PC-9 (cell line): Measurements from ENCODE around the gene SDHA. TPM values are rescaled to one million over a fixed set of nuclear protein-coding genes. Genes with fewer than 3 reads are reported as not detected.
A peak's percentile ranks its signal among the peaks of the same experiment; 100 is the strongest.
"Not testable (repeated sequence)": the region's sequence is repeated elsewhere in the genome, so short reads cannot be mapped to it uniquely, and the experiment has no call there.

Experiments
- BruUV-seq: library from RNA; stranded (reverse); fragments of 400-500 nt; replicated peaks from 2 replicates; lab custom pipeline; 2021; lab: Mats Ljungman, UMichigan
- CTCF ChIA-PET: fragments of 300-600 bp; sonication (Branson Sonifier 250); formaldehyde crosslinking; loops from one replicate; lab custom pipeline; 2022; ENCODE audit warnings: antibody characterized with exemption; lab: Charles Lee
- POLR2A ChIA-PET: fragments of 300-600 bp; sonication (Branson Sonifier 250); formaldehyde crosslinking; loops from one replicate; lab custom pipeline; 2022; ENCODE audit warnings: antibody characterized with exemption; ENCODE audit not compliant: unreplicated experiment; lab: Charles Lee
- DNase-seq, 2 experiments: peaks; one replicate each; pipeline versions ENCODE4 v3.0.0 to v3.0.0-alpha.2; 2015 to 2022; ENCODE audit warnings: mixed read lengths in 1 of 2
- H2AFZ ChIP-seq: fragments of 200-600 bp; sonication (generic); 2 replicates; pipeline ENCODE4 v1.8.1; 2017; ENCODE audit warnings: antibody characterized with exemption
- H3F3A ChIP-seq: fragments of 200-600 bp; sonication (generic); 2 replicates; pipeline ENCODE4 v1.8.1; 2017; ENCODE audit warnings: antibody characterized with exemption, mild to moderate bottlenecking, low read depth; ENCODE audit not compliant: insufficient read depth
- H3K27ac ChIP-seq: fragments of 200-600 bp; sonication (generic); 2 replicates; pipeline ENCODE4 v1.6.1; 2016; ENCODE audit warnings: mixed run types
- H3K27me3 ChIP-seq: fragments of 200-600 bp; sonication (generic); 2 replicates; pipeline ENCODE4 v1.6.1; 2016; ENCODE audit warnings: low read depth, mixed run types; ENCODE audit not compliant: insufficient read depth
- H3K36me3 ChIP-seq: fragments of 200-600 bp; sonication (generic); 2 replicates; pipeline ENCODE4 v1.6.1; 2016; ENCODE audit warnings: low read depth, mixed run types
- H3K4me1 ChIP-seq: fragments of 200-600 bp; sonication (generic); replicated peaks from 2 replicates; pipeline ENCODE4 v1.6.1; 2016; ENCODE audit warnings: mixed run types; ENCODE audit not compliant: insufficient read depth
- H3K4me2 ChIP-seq: fragments of 200-600 bp; sonication (generic); 2 replicates; pipeline ENCODE4 v1.6.1; 2017; ENCODE audit warnings: mixed run types
- H3K4me3 ChIP-seq: fragments of 200-600 bp; sonication (generic); 2 replicates; pipeline ENCODE4 v1.6.1; 2016; ENCODE audit warnings: mixed run types
- H3K79me2 ChIP-seq: fragments of 200-600 bp; sonication (generic); 2 replicates; pipeline ENCODE4 v1.6.1; 2017; ENCODE audit warnings: low read depth, mixed run types
- H3K9me2 ChIP-seq: fragments of 200-600 bp; sonication (generic); 2 replicates; pipeline ENCODE4 v1.8.1; 2017; ENCODE audit warnings: mild to moderate bottlenecking; ENCODE audit not compliant: insufficient read depth
- H3K9me3 ChIP-seq: fragments of 200-600 bp; sonication (generic); 2 replicates; pipeline ENCODE4 v1.8.1; 2016; ENCODE audit warnings: low read depth; ENCODE audit not compliant: insufficient read depth
- H4K20me1 ChIP-seq: fragments of 200-600 bp; sonication (generic); 2 replicates; pipeline ENCODE4 v1.8.1; 2017; ENCODE audit not compliant: insufficient read depth
- CTCF ChIP-seq: fragments of 200-600 bp; sonication (generic); conservative IDR thresholded peaks from 2 replicates; pipeline ENCODE4 v1.6.1; 2017; ENCODE audit warnings: mixed run types, antibody characterized with exemption, mild to moderate bottlenecking, moderate library complexity
- EZH2 ChIP-seq: fragments of 200-600 bp; sonication (generic); IDR thresholded peaks from 2 replicates; pipeline ENCODE4 v1.8.0; 2017; ENCODE audit warnings: antibody characterized with exemption, low read depth
- intact Hi-C: fragments of 100-400 bp; cut with micrococcal nuclease; formaldehyde crosslinking; loops from one replicate; pipeline ENCODE4 v1.10.0; 2022; ENCODE audit not compliant: unreplicated experiment
- total RNA-seq: library from RNA; stranded (reverse); gene quantifications from 2 replicates; pipeline ENCODE4 v1.2.3, GENCODE V29; 2021

The SDHA gene
- total RNA-seq, 1 experiment from 2014 or later = 347 TPM

DNA sequence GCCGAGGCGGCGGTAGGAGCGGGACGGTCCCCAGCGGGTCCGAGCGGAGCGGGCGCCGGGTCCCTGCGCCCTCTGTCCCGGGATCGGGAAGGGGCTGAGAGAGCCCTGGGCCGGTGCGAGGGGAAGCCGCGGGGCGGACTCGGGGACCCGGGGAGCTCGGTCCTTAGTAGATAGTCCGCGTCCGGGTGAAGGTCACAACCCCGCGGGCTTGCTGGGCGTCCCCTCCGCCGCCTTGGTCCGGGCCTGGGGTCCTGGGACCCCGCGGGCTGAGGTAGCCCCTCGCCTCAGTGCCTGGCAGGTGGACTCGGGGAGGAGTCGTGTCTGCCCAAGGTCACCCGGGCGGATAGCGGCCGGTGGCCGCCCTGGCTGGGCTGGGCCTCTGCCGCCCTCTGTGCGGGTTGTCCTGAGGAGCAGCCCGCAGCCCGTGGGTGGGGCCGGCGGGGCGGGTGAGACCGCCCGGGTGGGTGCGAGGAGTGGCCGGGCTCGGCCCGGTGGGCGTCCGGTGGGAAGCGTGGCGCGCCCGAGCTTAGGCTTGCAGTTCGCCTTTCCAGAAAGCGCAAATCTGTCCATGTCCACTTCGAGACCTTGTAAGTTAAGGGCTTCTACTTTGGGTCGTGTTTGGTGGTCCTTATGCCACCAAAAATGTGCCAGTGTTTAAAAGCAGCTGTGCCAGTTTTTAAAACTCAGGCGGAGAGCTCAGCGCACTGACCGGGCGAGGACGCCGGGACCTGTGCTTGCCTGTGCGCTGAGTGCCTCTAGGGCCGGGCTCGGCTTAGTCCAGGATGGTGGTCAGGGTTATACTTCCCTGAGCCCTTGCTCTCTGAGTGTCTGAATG lies 554 bp downstream of the SDHA start:
- CTCF ChIA-PET = interaction anchor here (0.7 to 1.3 kb wide), 2 partner anchors 30 to 51 kb away, joined by 3 to 6 read pairs; no protein-coding TSS in a partner anchor
- intact Hi-C loops = loop anchor here (1.0 to 2.0 kb wide), 3 partner anchors 30 to 392 kb away; partner anchors contain the start of gene PDCD6
- Histone ChIP-seq H3K4me2 (peak overlapping the region; percentile 79), H3K79me2 (peaks cover 76% of the 10 kb centered on the region), H3K9me3 (no peaks in the 10 kb centered on the region), H3K4me3 (peak overlapping the region; percentile 79), H3K27me3 (no peaks in the 10 kb centered on the region), H3K4me1 (peaks cover 21% of the 10 kb centered on the region), H3K27ac (no peak overlapping the region), H4K20me1 (peaks cover 46% of the 10 kb centered on the region), H3K9me2 (no peaks in the 10 kb centered on the region), H3F3A (no peaks in the 10 kb centered on the region), H3K36me3 (0 out of 2 replicates have a peak, but pooled peaks cover 7% of the 10 kb centered on the region), H2AFZ (peak overlapping the region; percentile 98)
- DNase-seq = peak; percentile 50 to 71
- no TSS peak for BruUV-seq
- TF ChIP-seq EZH2 = no peak
- no peak for TF ChIP-seq CTCF
- POLR2A ChIA-PET = interaction anchor here (0.6 to 2.4 kb wide), 2 partner anchors 53 to 393 kb away, joined by 26 to 35 read pairs; partner anchors contain the start of gene PDCD6

- no peaks in the 10 kb centered on the region for H3K27me3 ChIP-seq
- no peak overlapping the region for H3K27ac ChIP-seq
- POLR2A ChIA-PET = interaction anchor here (2.4 kb wide), 1 partner anchor 52 kb away, joined by 26 read pairs; the partner anchor contains the start of gene PDCD6
- no peaks in the 10 kb centered on the region for H3K9me2 ChIP-seq
- DNase-seq = no peak
- H3K79me2 ChIP-seq = peaks cover 68% of the 10 kb centered on the region
- peaks cover 38% of the 10 kb centered on the region for H4K20me1 ChIP-seq
- peak overlapping the region; percentile 79 for H3K4me3 ChIP-seq
- peak overlapping the region; percentile 79 for H3K4me2 ChIP-seq
- intact Hi-C loops = loop anchor here (2.0 kb wide), 2 partner anchors 31 to 391 kb away; no protein-coding TSS in a partner anchor
- no peaks in the 10 kb centered on the region for H3K9me3 ChIP-seq
- H3K36me3 ChIP-seq = 0 out of 2 replicates have a peak, but pooled peaks cover 7% of the 10 kb centered on the region
- peak overlapping the region; percentile 98 for H2AFZ ChIP-seq
- peaks cover 21% of the 10 kb centered on the region for H3K4me1 ChIP-seq
- no peak for TF ChIP-seq CTCF
- TF ChIP-seq EZH2 = no peak
- CTCF ChIA-PET = no interaction called here
- BruUV-seq = TSS peak; percentile 58
- H3F3A ChIP-seq = no peaks in the 10 kb centered on the region
These were observed 1.3 kb downstream of the SDHA start for GRCh38 chr5:219460-219863.

- H3K4me3 ChIP-seq = peak overlapping the region; percentile 79
- BruUV-seq = no TSS peak
- TF ChIP-seq CTCF (no peak), EZH2 (no peak)
- H3K9me3 ChIP-seq = no peaks in the 10 kb centered on the region
- POLR2A ChIA-PET = interaction anchor here (2.4 kb wide), 1 partner anchor 51 kb away, joined by 26 read pairs; the partner anchor contains the start of gene PDCD6
- peaks cover 21% of the 10 kb centered on the region for H3K4me1 ChIP-seq
- H3K27ac ChIP-seq = no peak overlapping the region
- H4K20me1 ChIP-seq = peaks cover 36% of the 10 kb centered on the region
- intact Hi-C loops = loop anchor here (2.0 kb wide), 2 partner anchors 31 to 391 kb away; no protein-coding TSS in a partner anchor
- no peak overlapping the region for H2AFZ ChIP-seq
- peaks cover 65% of the 10 kb centered on the region for H3K79me2 ChIP-seq
- H3K9me2 ChIP-seq = no peaks in the 10 kb centered on the region
- H3K27me3 ChIP-seq = no peaks in the 10 kb centered on the region
- H3K4me2 ChIP-seq = peak overlapping the region; percentile 79
- CTCF ChIA-PET = interaction anchor here (0.6 kb wide), 1 partner anchor 121 kb away, joined by 11 read pairs; no protein-coding TSS in a partner anchor
- no peaks in the 10 kb centered on the region for H3F3A ChIP-seq
- peaks cover 7% of the 10 kb centered on the region for H3K36me3 ChIP-seq
- no peak for DNase-seq
These were observed 1.9 kb downstream of the SDHA start for GRCh38 chr5:219991-220390.

GRCh38 chr5:222951-223715 lies 5.0 kb downstream of the SDHA start:
- H3K27ac ChIP-seq, DNase-seq, intact Hi-C loops, POLR2A ChIA-PET, H2AFZ ChIP-seq, H3K4me3 ChIP-seq, H3K9me3 ChIP-seq, H3K9me2 ChIP-seq, H3F3A ChIP-seq, H3K4me2 ChIP-seq, CTCF ChIA-PET, H3K27me3 ChIP-seq, BruUV-seq: not testable (repeated sequence)
- H3K79me2 ChIP-seq = peaks cover 52% of the 10 kb centered on the region
- peaks cover 35% of the 10 kb centered on the region for H4K20me1 ChIP-seq
- peaks cover 16% of the 10 kb centered on the region for H3K4me1 ChIP-seq
- peaks cover 20% of the 10 kb centered on the region for H3K36me3 ChIP-seq
